RPMI8226 (cell line): ENCODE measurements around the gene SPART.
"Not testable (repeated sequence)": the region's sequence is repeated elsewhere in the genome, so short reads cannot be mapped to it uniquely, and the experiment has no call there.

Source experiments
- DNase-seq: peaks from one replicate; pipeline ENCODE4 v3.0.0-alpha.2; 2015

SPART gene

DNA sequence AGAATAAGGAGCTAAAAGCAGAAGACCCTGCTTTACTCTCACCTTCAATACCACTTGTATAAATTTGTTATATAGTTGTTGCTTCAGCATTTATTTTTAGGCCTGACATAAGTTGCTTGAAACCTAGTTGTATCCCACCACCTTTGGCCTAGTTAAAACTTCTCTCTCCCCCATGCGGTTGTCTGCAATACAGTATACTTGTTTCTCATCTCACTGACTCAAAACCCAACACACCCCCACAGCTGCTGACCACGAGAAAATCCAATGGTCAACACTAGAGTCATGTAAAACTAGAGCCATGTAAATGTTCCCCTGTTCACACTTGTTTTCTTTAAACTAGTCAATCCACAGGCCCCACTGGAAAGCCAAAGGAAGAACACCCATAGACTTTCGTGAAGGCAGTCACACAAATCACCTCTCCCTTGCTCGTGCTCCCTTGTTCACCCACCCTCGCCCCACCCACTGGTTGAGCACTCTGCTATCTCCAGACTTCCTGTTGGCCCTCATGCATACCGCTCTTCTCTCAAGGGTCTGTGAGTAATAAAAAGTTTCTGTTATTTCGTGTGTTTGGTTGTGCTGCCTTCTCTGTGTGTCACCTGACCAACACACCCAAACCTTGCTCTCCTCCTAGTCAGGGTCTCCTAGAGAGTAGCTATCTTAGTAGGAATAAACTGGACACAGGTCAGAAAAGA is 35.6 kb downstream of the SPART start:
- DNase-seq = no peak

DNA sequence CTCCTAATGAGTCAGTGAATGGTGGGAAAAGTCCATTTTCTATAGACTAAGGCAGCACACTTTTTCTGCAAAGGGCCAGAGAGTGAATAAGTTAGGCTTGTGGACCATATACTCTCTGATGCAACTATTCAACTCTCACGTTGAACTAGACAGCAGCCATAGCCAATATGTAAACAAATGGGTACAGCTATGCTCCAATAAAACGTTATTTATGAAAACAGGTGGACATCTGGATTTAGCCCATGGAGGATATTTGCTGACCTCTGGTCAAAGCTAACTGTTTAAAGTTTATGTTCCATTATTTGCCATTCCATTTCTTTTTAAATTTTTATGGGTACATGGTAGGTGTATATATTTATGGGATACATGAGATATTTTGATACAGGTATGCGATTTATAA is 43.9 kb downstream of the SPART start:
- no peak for DNase-seq

DNA sequence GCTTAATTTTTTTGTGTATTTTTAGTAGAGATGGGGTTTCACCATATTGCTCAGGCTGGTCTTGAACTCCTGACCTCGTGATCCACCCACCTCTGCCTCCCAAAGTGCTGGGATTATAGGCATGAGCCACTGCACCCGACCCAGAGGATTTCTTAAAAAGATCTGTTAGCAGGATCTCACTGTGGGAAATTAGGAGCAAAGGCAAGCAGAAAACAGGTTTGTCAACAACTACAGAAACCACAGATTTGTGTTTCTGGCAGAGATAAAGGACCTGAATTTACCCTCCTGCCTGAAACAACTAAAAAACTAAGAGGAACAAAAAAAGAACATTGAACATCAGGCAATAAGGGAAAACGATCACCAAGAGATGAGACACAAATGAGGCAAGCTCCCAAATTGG is 46.7 kb downstream of the SPART start:
- DNase-seq = not testable (repeated sequence)

DNA sequence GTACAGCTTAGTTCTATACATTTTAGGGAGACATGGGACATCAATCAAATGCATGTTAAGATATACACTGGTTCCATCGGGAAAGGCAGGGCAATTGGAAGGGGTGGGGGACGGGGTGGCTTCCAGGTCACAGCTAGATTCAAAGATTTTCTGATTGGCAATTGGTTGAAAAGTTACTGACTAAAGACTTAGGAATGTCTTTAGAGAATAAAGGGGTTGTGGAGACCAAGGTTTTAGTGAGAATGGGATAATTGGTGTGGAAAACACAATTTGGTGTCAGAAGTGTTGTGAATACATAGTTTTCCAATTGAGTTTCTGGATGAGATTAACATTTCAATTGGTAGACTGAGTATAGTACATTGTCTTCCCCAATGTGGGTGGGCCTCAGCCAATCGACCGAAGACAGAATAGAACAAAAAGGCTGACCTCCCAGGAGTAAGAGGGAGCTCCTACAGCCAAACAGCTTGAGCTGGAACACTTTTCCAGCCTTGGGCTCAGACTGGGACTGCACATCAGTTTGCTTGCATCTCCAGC is 47.6 kb downstream of the SPART start:
- no peak for DNase-seq

DNA sequence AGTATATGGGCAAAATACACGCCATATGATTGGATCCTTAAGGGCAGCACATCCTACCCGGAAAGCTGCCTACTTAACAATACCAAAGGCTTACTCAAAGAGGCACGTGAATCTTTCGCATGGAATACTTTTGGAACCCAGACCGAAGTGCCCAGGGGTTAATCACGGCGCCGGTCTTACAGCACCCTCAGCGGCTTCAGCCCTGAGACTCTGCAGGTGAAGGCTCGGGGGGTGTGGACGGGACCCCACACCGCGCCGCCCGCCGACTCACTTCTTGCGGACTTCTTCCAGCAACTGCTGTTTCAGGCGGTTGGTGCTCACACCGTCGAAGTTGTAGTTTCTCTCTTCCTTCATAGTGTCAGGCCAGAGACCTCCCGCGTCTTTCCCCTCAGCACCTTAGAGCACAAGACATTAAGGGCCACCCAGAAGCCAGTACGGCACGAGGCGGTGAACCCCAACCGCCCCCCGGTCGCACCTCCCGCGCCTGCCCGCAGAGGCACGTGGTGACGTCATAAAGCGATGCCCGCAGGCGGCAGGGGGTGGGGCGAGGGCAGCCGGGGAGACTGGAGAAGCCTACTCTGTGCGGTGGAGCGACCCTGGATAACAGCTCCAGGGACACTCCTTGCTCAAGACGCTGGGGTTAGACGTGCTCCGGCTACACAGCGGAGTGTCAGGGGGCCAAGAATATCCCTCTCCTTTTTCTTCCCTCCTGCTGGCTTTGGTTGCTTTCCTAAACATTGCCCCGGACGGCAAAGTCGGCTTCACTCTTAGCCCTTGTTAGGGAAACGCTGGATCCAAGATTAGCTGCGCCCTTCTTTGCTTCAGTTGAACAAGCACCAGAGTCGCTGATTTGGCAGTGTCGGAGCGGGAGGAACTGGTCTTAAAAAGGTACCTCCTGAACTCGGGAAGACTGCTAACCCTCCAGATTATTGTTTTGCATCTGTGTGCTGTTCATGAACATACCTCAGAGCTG is 48.5 kb downstream of the SPART start, which contains the start of gene CCDC169:
Gene CCDC169, minus strand, starts transcription at position 449 of the 973 bp plus-strand sequence. Its CDS starts 95 bp downstream, at position 354.
- peak; percentile 56 for DNase-seq

DNA sequence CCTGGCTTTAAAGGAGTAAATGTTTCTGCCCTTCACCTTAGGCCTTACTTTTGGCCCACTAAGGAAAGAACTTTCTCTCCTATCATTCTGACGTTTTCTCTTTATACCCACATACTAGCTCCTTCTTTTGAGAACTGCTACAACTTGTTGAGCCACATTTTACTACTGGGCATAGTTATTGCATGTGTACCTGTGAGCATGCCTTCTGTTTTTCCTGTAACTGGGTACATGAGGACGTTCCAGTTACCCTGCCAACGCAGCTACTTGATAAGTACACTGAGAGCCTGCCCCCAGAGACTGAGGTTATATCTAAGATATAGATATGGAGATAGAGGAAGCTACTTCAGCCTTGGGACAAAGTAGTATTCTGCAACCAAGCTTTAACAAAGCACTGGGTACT is 52.1 kb downstream of the SPART start:
- DNase-seq = no peak

- no peak for DNase-seq
Measured at GRCh38 chr13:36293497-36293896, 52.7 kb downstream of the SPART start.

- DNase-seq = no peak
Measured at GRCh38 chr13:36288794-36289391, 57.3 kb downstream of the SPART start.

GRCh38 chr13:36286006-36286405 is 60.2 kb downstream of the SPART start:
- DNase-seq = no peak

DNA sequence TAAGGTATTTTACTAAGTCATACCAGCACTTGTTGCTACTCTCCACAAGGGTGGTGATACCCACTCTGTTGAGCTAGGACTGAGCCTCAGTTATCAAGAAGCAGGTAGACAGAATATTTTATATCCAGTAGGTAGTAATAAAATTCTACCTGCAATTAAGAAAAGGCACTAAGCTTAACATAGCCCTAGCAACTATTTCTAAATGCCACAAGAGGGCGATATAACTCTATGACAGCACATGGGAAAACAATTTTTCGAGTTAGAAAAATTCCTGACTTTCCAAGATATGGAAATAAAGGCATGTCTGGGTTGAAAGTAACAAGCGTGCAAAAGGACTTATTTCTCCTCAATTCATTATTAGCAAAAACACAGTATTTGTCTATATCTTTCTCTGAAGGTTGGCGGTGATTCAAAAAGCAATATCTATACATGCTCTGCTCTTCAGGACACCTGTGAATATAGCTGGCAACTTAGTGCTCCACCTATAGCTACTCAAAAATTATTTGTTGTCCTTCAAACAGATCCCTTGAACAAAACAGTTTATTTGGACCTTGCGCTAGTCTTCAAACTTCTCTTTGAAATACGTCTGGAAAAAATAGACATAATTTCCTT is 63.3 kb downstream of the SPART start:
- peak; percentile 15 for DNase-seq

GRCh38 chr13:36275190-36276002 is 70.8 kb downstream of the SPART start:
- DNase-seq = peak; percentile 51

GRCh38 chr13:36273431-36273830 is 72.8 kb downstream of the SPART start:
- DNase-seq = no peak

GRCh38 chr13:36261976-36262375 is 84.2 kb downstream of the SPART start:
- DNase-seq = no peak

DNA sequence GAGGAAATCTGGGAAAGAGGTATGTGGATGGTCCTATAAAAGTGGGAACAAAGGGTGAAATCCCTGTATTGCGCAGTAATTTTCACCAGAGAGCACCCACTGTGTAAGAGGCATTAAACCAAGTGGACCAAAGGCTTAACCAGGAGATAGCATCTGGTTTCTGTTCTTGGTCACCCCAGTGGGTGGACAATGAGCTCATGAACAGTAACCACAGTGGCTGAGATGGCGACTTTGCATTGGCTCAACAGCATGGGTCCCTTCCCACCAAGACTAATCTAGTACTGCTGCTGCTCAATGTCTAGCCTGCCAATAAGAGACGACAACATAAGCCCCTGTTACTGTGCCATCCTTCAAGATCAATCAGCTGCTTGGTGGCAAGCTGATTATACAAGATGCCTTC is 85.2 kb downstream of the SPART start:
- DNase-seq = no peak

DNA sequence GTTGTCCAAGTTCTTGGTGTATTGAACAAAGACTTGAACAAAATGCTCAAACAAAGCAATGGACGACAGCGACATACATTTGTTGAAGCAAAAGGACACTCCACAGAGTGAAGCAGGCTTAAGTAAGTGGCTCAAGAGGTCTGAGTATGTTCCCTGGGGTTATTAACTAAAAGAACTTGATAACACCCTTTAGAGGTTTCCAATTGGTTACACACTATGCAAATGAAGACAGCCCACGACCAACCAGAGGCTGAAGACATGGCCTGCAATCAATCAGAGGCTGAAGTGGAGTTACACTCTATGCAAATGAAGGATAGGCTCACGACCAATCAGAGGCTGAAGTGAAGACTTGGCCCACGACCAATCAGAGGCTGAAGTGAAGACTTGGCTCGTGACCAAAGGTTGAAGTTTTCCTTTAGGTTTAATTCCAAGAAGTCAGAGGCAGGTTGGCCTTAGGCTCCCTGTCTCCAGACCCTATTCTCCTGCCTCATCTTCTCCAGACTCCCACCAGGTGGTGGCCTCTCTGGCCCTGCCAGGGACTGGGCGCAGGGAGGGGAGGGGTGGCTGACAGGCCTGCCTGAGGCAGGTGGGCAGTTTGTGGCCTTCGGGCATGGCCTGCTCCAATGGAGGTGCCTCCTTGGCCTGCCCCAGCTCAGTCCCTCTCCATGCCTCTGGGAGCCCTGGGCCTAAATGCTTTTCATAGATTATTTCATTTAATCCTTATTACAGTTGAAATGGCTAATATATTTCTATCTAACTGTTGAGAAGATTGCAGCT is 86.6 kb downstream of the SPART start:
- DNase-seq = no peak

DNA sequence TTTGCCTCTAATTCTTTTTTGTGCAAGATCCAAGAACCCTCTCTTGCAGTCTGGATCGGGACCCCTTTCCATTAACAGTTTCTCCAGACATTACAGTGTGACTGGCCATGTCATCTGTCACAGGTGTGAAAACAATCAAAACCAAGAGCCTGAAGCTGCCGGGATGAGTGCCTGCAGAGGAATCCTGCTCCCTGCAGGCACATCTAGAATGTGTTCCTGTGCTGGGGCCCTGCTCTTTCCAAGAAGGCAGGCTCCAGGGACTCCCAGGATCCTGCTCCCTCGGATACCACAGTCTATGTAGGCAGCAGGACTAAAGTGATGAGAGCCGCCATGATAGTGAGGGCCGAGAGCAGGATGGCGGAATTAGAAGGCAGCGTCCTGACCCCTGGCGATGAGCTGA is 87.4 kb downstream of the SPART start:
- no peak for DNase-seq
